AG04449 (cell line): ENCODE data around the gene NHS.

Experiments used
- CTCF ChIA-PET: fragments of 350-600 bp; formaldehyde crosslinking; extraction: SDS; loops from one replicate; lab custom pipeline; 2021; ENCODE audit warnings: antibody characterized with exemption; lab: Yijun Ruan, JAX
- POLR2A ChIA-PET: fragments of 400-600, 350-600 bp; formaldehyde crosslinking; extraction: SDS; loops from one replicate; lab custom pipeline; 2020; ENCODE audit warnings: antibody characterized with exemption, inconsistent platforms; lab: Yijun Ruan, JAX
- DNase-seq: peaks from one replicate; pipeline ENCODE4 v3.0.0-alpha.2; 2010; ENCODE audit warnings: low read depth, low spot score
- H3K4me3 ChIP-seq: 2 replicates; pipeline ENCODE4 v1.5.1; 2011; ENCODE audit warnings: low read depth, mild to moderate bottlenecking, control low read depth, low read length
- TF ChIP-seq, protein P1 (sequence below): IDR thresholded peaks from one replicate; pipeline ENCODE4 v1.5.1; 2011; ENCODE audit warnings: mild to moderate bottlenecking, moderate library complexity, low read length, control low read depth, inconsistent platforms; ENCODE audit not compliant: insufficient read depth; ENCODE audit errors: missing control alignments

Gene NHS

DNA sequence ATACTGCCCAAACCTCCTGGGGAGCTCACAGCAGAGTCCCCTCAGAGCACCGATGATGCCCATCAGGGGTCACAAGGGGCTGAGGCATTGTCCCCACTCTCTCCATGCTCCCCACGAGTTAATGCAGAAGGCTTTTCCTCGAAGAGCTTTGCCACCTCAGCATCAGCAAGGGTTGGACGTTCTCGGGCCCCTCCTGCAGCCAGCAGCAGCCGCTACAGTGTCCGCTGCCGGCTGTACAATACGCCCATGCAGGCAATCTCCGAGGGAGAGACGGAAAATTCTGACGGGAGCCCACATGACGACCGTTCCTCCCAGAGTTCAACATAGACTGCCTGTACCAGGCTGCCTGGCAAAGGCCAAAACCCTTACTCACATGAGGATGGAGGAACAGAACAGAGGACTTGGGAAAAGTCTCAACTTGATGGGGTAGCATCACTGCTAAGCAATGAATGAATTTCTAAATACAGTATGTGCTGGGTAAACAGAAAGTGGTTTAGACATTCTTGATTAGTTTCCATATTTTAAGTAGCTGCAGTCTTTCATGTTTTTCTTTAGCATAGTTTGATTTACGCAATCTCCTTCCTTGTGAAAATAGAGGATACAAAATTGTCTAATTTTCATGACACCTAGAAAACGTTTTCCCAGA is 357.3 kb downstream of the NHS start:
- TF ChIP-seq, protein P1, sequence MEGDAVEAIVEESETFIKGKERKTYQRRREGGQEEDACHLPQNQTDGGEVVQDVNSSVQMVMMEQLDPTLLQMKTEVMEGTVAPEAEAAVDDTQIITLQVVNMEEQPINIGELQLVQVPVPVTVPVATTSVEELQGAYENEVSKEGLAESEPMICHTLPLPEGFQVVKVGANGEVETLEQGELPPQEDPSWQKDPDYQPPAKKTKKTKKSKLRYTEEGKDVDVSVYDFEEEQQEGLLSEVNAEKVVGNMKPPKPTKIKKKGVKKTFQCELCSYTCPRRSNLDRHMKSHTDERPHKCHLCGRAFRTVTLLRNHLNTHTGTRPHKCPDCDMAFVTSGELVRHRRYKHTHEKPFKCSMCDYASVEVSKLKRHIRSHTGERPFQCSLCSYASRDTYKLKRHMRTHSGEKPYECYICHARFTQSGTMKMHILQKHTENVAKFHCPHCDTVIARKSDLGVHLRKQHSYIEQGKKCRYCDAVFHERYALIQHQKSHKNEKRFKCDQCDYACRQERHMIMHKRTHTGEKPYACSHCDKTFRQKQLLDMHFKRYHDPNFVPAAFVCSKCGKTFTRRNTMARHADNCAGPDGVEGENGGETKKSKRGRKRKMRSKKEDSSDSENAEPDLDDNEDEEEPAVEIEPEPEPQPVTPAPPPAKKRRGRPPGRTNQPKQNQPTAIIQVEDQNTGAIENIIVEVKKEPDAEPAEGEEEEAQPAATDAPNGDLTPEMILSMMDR, result no peak
- ChIA-PET POLR2A (no interaction called here), CTCF (no interaction called here)
- peak; percentile 34 for DNase-seq
- H3K4me3 ChIP-seq, result no peak overlapping the region

DNA sequence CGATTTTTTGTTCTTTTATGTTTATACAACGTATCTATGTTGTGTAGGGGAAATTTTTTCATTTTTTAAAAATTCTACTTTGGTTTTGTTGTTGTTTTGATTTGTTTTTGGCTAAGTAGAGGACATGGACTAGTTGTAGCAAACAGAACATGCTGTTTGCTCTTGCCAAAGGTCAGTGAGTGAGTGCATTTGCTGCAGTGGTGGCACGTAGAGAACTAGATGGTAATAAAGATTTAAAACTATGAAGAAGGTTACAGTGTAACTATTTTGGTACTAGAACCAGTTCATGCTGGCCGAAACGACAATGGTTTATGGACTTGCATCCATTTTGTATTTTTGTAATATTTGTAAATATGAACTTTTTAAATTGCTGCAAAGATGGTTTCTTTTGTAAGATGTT is 360.4 kb downstream of the NHS start:
- POLR2A ChIA-PET, result no interaction called here
- TF ChIP-seq, protein P1, result no peak
- CTCF ChIA-PET, result no interaction called here

DNA sequence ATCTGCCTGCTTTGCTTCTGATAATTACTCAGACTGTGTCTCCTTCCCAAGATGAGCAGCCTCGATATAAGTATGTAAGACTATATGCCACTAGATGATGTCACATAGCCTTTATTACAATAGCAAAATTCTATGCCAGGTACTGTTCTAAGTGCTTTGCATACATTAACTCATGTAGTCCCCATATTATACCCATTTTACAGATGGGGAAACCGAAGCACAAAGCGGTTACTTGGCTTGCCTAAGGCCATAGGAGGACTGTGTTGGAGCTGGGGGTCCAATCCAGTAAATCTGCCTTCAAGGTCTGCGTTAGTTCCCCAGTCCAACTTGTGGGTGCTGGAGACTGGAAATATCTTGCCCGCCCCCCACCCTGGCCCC is 361.5 kb downstream of the NHS start:
- ChIA-PET POLR2A (interaction anchor here (1.0 kb wide), 1 partner anchor 866 kb away, joined by 3 read pairs; the partner anchor contains the start of gene RBBP7), CTCF (no interaction called here)
- no peak for DNase-seq
- TF ChIP-seq, protein P1, result no peak
- H3K4me3 ChIP-seq, result peak overlapping the region; percentile 57

More for the DNA sequence above, 360.4 kb downstream of the NHS start:
- DNase-seq, result no peak
- H3K4me3 ChIP-seq, result no peak overlapping the region

DNA sequence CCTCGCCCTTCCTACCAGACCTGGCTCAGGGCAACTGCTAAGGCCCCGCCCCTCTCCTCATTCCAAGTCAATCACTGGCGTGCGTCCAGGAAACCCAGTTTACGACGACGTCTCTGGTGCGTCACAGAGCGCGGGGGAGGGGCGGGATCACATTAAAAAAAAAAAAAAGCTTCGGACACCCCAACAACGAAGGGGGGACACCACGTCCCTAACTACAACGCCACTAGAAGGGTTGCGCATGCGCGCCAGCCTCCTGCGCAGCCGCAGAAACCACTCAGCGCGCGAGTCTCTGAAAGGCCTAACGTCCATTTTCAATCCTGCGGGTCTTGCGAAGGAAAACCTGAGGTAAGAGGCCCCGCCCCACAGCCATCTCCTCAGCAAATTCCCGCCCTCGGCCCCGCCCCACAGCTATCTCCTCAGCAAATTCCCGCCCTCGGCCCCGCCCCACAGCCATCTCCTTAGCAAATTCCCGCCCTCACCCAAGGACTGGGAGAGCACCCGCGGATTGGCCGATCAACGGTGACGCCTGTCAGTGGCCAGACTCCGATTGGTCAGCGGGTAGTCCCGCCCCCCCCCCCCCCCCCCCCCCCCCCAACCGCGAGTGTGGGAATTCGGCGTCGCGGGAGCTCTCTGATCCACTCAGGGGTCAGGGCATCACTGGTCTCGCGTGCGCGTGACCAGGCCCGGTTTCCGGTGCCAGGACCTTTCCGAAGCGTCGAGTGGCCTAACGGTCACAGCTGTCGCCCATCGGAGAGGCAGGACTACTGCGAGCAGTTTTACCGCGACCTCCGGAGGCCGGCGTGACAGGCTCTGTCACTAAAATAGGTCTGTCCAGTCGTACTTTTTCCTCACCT is 362.1 kb downstream of the NHS start, which contains the start of gene SCML1:
Gene SCML1, plus strand, starts transcription at position 638 of the 854 bp plus-strand sequence. CDS start 6,694 bp downstream, outside the sequence.
- peak; percentile 86 for DNase-seq
- POLR2A ChIA-PET, result interaction anchor here (1.0 kb wide), 1 partner anchor 867 kb away, joined by 3 read pairs; the partner anchor contains the start of gene RBBP7
- CTCF ChIA-PET, result no interaction called here
- peak within 1 kb of the TSS; percentile 75 for H3K4me3 ChIP-seq
- TF ChIP-seq, protein P1, result no peak

DNA sequence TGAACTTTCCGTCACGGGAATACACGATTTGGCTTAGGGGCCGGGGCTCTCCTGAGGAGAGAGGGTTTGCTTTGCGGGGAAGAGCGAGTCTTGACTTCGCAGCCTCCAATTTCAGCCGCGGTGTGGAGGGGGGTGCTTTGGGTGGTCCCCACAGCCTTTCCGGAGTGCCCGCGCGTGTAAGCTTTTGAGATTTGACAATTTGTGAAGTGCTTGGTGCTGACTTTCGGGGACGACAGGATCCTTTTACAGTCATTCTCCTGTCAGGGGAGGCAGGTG is 362.6 kb downstream of the NHS start:
- POLR2A ChIA-PET, result no interaction called here
- DNase-seq, result no peak
- TF ChIP-seq, protein P1, result no peak
- peak overlapping the region; percentile 75 for H3K4me3 ChIP-seq
- CTCF ChIA-PET, result no interaction called here
